Suppressor macrophage treated with lipopolysaccharide for 1 hour (primary cell): ENCODE measurements around the gene RNF222.
"Not testable (repeated sequence)": the region's sequence is repeated elsewhere in the genome, so short reads cannot be mapped to it uniquely, and the experiment has no call there.

Experiments used
- DNase-seq, 3 donors: peaks; one replicate each; pipeline ENCODE4 v3.0.0-alpha.2; 2020 to 2022

RNF222 gene

DNA sequence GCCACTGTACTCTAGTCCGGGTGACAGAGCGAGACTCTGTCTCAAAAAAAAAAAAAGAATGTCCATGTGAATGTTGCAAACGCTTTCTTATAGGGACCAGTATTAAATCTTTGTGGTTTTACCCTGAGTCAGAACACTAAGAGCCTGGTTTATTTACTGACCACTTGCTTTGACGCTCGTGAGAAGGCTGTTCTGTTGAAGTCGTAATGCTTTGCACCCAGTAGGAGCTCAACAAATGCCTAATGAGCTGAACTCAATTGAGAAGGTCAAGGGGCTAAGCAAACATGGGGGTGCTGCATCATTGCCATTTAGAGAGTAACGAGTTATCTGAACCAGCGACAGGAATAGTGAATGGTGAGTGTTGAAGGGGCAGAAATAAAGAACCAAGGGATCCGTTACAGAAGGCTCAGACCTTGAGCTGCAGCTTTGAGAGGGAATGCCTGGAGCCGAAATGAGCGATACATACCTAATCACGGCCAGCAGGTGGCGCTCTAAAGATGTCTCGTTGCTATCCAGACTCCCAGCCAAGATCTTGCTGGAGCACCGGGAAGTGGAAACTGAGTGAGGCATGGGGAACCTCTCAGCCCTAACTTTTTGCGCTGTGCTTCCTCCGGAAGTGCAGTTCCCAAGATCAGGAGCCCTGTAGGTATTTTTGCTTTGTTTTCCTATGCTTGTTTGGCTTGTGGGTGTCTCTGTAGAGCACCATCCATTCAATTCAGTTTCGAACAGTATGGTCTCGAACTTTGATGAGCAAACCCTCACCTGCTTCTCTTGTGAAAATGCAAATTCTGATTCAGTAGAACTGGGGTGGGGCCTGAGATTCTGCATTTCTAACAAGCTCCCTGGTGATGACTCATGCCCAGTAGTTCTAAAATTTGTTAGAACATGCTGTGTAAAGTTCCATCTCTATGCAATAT, 12.6 kb upstream of the RNF222 start:
- DNase-seq = peak; percentile 90 to 95 (median 94)

GRCh38 chr17:8408371-8408770, 10.7 kb upstream of the RNF222 start:
- DNase-seq = no peak

DNA sequence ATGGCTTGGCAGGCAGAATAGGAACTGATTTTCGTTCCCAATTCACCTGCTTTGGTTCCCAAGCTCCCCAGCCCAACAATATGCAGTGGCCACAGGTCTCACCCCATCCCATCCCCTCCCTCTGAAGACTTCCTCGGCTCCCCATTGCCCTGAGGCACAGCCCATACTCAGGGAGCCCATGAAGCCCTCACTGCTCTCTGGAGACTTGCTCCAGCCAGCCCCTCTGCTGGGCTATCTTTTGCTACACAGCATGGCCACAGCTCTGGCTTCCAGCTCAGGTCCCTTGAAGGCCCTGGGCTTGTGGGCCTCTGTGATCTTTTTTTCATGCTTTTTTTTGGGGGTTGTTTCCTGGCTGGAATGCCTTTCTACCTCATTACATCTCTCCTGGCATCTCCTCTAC, 8.5 kb upstream of the RNF222 start:
- no peak for DNase-seq

DNA sequence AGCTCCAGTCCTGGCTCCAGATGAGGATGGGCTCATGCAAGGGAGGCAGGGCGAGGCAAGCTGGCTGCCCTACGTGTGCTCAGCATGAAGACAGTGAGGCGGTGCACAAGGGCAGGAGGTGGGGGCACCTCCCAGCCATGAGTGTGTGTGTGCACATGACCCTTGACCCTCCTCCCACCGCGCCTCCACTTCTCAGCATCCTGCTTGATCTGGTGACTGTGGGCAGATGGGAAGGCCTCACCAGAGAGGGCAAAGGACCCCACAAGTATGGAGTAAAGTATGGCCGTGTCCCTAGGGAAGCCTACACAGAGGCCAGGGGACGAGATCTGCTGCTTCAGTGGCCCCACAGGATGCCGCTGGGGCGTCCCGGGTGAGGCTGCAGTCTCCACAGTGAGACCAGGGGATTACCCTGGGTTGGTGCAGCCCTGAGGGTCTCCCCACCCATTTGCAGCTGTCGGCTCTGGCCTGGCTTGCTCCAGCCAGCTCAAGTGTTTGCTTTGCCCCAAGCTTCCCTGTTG, 7.9 kb upstream of the RNF222 start:
- no peak for DNase-seq

DNA sequence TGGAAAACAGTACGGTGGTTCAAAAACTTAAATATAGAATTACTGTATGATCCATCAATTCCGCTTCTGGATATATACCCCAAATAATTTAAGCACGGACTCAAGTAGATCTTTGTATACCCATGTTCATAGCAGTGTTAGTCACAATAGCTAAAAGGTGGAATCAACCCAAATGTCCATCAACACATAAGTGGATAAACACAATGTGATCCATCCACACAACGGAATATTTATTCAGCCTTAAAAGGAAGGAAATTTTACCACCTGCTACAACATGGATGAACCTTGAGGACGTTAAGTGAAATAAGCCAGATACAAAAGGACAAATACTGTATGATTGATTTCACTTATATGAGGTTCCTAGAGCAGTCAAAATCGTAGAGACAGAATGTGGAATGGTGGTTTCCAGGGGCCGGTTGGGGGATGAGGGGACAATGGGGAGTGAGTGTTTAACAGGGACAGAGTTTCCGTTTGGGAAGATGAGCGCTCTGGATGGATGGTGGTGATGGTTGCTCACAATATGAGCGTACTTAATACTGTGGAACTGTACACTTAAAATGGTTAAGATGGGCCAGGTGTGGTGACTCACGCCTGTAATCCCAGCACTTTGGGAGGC, 5.4 kb upstream of the RNF222 start:
- DNase-seq = no peak

DNA sequence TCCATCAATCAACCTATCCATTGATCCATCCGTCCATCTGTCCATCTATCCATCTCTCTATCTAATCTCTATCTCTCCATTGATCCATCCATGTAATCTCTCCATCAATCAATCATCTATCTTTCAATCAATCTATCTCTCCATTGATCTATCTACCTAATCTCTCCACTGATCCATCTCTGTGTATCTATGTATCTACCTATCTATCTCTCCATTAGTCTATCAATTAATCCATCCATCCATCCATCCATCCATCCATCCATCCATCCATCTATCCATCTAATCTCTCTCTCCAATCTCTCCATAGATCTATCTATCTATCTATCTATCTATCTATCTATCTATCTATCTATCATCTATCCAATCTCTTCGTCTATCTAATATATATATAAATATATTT, 3.5 kb upstream of the RNF222 start:
- no peak for DNase-seq

DNA sequence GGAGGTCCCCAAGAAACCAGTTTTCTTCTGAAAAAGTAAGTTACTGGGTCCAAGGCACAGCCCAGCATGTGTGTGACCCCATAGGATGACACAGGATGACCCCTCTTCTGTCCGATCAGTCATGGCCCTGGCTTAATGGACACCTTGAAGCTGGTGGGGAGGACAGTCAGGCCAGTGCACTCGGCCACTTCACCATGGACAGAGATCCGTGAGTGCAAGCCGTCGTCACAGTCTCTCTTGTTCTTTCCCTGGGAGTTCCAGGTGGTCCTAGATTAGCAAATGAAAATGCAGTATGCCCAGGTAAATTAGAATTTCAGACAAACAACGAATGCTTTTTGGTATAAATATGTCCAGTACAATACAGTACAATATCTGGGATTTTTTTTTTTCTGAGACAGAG, 1.4 kb upstream of the RNF222 start:
- DNase-seq = no peak

DNA sequence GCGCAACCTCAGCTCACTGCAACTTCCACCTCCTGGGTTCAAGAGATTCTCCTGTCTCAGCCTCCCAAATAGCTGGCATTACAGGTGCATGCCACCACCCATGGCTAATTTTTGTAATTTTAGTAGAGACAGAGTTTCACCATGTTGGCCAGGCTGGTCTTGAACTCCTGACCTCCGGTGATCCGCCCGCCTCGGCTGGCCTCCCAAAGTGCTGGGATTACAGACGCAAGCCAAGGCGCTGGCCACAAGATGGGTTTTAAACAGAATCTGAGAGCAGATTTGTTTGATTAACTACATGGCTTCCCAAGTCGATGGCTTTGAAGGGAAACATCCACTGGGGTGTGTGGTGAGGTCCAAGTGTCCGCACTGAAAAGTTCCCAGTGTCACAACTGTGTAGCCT, 3.1 kb downstream of the RNF222 start:
- DNase-seq = not testable (repeated sequence)

DNA sequence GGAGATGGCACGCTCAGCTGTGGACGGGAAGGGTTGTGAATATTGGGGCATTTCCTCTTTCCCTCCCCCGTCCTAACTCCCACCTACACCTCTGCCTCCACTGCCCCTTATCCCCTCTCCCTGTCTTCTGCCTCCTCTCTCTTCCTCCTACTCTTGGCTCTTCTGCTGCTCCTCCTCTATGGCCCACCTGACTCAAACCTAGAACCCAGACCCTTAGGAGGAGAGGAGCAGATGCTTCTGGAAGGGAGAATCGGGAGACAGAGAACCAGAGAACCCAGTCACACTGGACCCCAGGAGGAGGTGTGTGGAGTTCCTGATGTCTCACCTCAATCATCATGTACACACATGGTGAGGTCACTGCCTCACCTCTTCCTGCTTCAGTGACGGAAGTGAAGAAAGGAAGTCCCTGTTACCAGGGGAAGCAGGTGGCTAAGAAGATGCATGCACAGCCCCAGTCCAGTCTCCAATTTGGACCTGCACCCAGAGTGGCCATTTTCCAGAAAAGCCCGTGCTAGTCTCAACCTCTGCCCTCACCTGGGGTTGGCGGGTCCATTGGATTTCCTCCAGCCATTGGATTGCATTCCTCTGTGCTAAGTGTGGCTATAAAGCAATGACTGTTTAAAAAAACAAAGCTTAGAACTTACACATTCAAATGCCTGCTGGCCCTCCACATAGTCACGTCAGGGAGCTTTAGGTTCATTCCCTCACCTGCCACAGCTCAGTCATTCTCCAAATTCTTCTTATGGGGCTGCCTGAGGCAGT, 4.0 kb downstream of the RNF222 start:
- DNase-seq = no peak

DNA sequence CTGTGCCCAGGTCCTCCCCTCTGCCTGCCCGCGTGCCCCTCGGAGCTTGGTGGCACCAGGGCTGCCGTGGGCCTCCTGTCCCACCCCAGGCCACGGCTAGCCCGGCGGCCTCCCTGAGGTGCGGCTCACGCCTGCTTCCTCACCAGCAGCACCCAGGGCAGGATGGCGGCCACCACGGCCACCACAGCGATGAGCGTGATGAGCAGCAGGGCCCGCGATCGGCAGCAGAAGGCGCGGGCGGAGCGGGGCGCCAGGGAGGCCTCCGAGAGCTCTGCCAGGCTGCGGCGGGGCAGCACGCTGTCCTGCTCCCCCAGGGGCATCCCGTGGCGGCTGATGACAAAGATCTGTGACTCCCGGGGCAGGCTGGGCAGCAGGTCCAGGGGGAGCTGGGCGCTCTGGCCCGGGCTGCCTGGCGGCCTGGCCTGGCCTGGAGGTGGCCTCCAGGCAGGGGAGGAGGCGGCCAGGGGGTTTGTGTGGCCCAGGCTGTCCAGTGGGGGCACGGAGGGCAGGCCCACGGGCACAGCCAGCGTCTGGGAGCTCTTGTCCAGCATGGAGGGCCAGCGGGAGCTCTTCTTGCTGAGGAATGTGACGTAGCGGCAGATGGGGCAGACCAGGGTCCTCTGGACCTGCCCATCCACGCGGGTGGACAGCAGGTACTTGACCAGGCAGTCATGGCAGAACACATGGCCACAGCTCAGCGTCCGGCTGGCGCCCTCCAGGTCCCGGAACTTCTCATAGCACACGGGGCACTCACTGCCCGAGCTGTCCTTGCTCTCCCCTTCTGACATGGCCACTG, 4.8 kb downstream of the RNF222 start:
- no peak for DNase-seq

DNA sequence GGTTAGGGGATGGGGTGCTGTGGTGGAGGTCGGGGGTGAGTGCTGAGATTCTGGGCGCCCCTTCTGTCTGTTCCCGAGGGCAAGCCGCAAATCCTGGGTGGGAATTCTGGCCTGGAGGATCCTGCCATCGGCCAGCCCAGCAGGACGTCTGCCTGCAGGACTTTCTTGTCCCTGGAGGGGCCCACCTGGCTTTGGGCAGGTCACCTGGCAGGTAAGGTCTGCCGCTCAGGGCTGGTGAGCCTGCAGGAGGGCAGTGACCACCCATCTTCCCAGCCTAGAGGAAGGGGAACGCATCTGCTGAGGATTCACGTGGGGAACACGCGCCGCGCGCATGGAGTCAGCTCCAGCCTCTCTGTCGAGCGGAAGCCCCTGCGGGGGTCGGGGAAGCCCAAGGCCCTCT, 5.4 kb downstream of the RNF222 start:
- DNase-seq = no peak

GRCh38 chr17:8391711-8392110, 5.9 kb downstream of the RNF222 start:
- DNase-seq = no peak

- DNase-seq = no peak
Observed at GRCh38 chr17:8387914-8388651, 9.5 kb downstream of the RNF222 start.

- DNase-seq = no peak
Observed at GRCh38 chr17:8386841-8387240, 10.8 kb downstream of the RNF222 start.

DNA sequence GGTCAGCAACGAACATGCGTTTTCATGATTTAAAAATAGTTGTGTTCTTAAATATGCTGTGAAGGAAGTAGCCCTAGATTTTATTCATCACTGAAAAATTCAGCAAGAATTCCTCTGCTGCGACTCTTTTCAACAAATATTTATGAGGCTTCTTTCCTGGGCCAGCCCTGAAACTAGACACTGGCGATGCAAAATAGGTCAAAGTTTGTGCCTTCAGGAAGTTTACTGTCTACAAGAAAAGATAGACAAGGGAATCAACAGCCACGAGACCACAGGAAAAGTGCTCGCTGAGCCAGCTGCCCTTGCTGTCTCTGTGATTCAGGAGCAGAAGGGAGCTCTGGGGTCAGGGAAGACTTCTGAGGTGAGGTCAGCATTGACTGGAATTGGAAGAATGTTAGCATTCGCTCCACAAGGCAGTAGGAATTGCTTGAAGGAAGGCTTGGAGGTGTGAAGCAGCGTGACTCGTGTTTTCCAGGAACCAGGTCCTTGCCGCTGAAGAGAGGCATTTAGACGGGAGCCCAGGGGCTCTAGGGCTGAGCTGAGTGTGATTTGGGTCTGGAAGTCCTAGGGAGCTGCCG, 12.7 kb downstream of the RNF222 start:
- no peak for DNase-seq

- peak; percentile 97 to 100 (median 100) for DNase-seq
Observed at GRCh38 chr17:8383143-8383822, 14.3 kb downstream of the RNF222 start, which contains the start of gene RPL26. RPL26 (minus strand) TSS chr17:8383193; CDS start chr17:8382310, 883 bp downstream.

DNA sequence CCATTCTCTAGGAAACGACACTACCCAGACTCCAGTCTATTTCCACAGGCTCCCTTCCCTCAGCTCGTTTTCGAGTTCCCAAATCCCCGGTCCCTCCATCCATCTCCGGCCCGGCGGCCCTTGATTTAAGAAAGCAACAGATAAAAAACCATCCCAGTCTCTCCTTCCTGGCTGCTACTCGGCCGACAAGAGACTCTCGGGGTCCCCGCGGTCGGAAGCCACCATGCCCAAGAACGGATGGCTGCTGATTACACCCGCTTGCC, 14.8 kb downstream of the RNF222 start:
- DNase-seq = no peak

DNA sequence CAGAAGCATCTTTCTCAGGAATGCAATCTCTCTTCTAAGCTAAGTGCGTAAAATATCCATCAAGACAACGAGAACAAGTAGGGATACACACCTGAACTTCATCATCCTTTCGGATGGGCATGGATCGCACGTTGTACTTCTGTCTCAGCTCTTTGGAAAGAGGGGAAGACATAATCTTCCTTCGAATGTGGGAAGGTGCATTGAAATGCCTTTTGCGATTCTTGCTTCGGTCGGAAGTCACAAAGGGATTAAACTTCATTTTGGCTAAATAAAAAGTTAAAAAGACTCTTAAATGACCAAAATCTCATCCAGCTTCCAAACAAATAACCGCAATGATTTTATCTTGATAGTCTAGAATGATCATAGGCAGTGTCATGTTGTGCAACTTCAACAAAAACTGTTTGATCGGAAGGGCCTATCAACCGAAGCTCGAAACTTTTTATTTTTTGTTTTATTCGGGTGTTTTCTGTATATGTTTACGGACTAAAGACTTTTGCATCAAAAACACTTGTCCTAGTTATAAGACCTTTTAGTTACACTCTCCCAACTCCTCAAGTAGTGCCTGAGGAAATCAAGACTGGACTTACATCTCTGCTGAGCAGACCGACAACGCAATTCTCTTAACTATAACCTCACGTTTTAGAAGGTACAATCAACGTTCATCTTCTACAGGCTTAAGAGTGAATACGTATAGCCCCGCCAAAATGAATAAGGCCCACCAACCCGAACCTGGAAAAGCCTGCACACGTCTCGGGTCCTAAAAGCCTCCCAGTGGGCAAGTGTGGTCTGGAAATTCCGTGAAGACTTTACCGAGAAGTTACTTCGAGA, 15.4 kb downstream of the RNF222 start:
- DNase-seq = peak in 1 of 3 donors; percentile 9

GRCh38 chr17:8380049-8380448, 17.6 kb downstream of the RNF222 start:
- no peak for DNase-seq

DNA sequence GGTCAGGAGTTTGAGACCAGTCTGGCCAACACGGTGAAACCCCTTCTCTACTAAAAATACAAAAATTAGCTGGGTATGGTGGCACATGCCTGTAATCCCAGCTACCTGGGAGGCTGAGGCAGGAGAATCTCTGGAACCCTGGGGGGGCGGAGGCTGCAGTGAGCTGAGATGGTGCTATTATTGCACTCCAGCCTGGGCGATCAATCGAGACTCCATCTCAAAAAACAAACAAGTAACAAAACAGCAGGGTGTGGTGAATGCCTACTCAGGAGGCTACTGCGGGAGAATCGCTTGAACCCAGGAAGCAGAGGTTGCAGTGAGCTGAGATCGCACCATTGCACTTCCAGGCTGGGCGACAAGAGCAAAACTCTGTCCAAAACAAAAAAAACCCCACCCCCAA, 19.5 kb downstream of the RNF222 start:
- not testable (repeated sequence) for DNase-seq
